ENCODE measurements around the gene SELENON. TPM values are rescaled to one million over a fixed set of nuclear protein-coding genes. Genes with fewer than 3 reads are reported as not detected.

Gene SELENON
- total RNA-seq, 1 donor = 33.7 TPM

DNA sequence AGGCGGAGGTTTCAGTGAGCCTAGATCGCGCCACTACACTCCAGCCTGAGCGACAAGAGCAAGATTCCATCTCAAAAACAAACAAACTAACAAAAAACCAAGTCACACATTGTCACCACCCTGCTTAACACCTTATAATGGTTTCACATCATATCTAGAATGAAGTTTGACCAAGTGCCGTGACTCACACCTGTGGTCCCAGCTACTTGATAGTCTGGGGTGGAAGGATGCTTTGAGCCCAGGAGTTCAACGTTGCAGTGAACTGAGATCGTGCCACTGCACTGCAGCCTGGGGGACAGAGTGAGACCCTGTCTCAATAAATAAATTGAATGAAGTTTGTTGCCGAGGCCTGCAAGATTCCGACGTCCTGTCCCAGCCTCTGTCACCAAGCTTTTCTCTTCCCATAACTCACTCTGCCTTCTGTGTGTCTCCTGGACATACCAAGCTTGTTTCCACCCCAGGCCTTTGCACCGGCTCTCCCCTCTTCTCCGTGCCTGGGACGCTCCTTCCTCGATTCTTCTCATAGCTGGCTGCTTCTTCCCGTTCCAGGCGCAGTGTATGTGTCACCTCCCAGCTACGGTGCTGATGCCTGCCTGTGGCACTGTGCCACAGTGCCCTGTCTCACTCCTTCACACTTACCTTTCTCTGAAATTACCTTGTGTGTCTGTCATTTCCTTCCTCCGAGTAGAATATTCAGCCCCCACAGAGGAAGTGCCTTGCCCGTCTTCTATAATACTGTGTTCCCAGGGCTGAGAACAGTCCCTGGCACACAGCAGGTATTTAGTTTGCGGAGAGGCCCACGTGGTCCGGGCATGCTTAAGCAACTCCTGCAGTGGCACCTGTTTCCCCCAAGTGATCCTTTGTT, 3.8 kb upstream of the SELENON start:
- Histone ChIP-seq H3K9me3 (ENCODE audit: low read depth, low read length) (no peaks in the 10 kb centered on the region), H4K20me1 (ENCODE audit: insufficient read depth, low read length) (no peaks in the 10 kb centered on the region), H3K4me2 (ENCODE audit: insufficient read depth, low read length) (no peak overlapping the region), H3K4me1 (ENCODE audit: insufficient read depth, low read length) (peaks cover 26% of the 10 kb centered on the region), H3K4me3 (ENCODE audit: insufficient read depth, low read length) (no peak overlapping the region), H3K79me2 (ENCODE audit: insufficient read depth, low read length) (peaks cover 9% of the 10 kb centered on the region), H3K36me3 (ENCODE audit: insufficient read depth, low read length) (no peaks in the 10 kb centered on the region), H3K27me3 (ENCODE audit: insufficient read depth, low read length) (no peaks in the 10 kb centered on the region), H3K27ac (ENCODE audit: low read depth, low read length) (no peak overlapping the region), H2AFZ (ENCODE audit: low read length) (no peak overlapping the region)
- no peak for DNase-seq (ENCODE audit: insufficient read length, low spot score, missing footprints)
- no peak for TF ChIP-seq CTCF (IDR thresholded peaks at IDR 0.05; ENCODE audit: extremely low read depth, low read depth, low read length)

DNA sequence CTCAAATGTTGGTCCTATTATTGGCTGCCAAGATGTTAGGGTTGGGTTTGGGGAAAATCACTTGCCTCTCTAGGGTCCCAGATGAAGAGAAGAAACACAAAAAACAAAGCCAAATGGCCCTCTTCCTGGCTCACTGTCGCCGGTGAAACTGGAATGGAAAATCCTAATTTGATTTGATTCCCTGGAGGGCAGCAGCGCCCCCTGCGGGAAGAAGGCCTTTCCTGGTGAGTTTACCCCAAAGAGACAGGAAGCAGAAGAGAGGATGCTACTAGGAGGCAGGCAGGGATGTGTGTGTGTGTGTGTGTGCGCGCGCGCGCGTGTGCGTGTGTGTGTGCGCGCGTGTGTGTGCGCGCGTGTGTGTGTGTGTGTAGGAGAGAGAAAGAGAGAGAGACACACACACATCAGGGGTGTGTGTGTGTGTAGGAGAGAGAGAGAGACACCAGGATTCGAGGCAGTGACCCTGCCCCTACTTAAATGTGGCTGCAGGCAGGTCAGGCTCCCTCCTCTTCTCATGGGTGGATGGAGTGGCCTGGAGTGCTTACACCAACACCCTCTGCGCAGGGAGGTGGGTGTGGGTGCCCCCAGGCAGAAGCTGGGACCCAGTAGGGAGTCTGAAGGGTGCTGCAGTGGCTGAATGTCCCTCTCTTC, 3.1 kb upstream of the SELENON start:
- peak; percentile 85 for TF ChIP-seq CTCF (IDR thresholded peaks at IDR 0.05; ENCODE audit: extremely low read depth, low read depth, low read length)
- H3K4me3 ChIP-seq (ENCODE audit: insufficient read depth, low read length) = no peak overlapping the region
- peaks cover 17% of the 10 kb centered on the region for H3K79me2 ChIP-seq (ENCODE audit: insufficient read depth, low read length)
- no peak overlapping the region for H3K4me2 ChIP-seq (ENCODE audit: insufficient read depth, low read length)
- H3K36me3 ChIP-seq (ENCODE audit: insufficient read depth, low read length) = peaks cover 3% of the 10 kb centered on the region
- no peak overlapping the region for H3K27ac ChIP-seq (ENCODE audit: low read depth, low read length)
- H3K9me3 ChIP-seq (ENCODE audit: low read depth, low read length) = no peaks in the 10 kb centered on the region
- peaks cover 27% of the 10 kb centered on the region for H3K4me1 ChIP-seq (ENCODE audit: insufficient read depth, low read length)
- H4K20me1 ChIP-seq (ENCODE audit: insufficient read depth, low read length) = peaks cover under 1% of the 10 kb centered on the region
- H3K27me3 ChIP-seq (ENCODE audit: insufficient read depth, low read length) = no peaks in the 10 kb centered on the region
- DNase-seq (ENCODE audit: insufficient read length, low spot score, missing footprints) = peak; percentile 97
- H2AFZ ChIP-seq (ENCODE audit: low read length) = no peak overlapping the region

GRCh38 chr1:25797939-25798338, 2.1 kb upstream of the SELENON start:
- H4K20me1 ChIP-seq (ENCODE audit: insufficient read depth, low read length) = peaks cover 3% of the 10 kb centered on the region
- H3K36me3 ChIP-seq (ENCODE audit: insufficient read depth, low read length) = peaks cover 3% of the 10 kb centered on the region
- no peak overlapping the region for H2AFZ ChIP-seq (ENCODE audit: low read length)
- H3K4me1 ChIP-seq (ENCODE audit: insufficient read depth, low read length) = peaks cover 31% of the 10 kb centered on the region
- peaks cover 26% of the 10 kb centered on the region for H3K79me2 ChIP-seq (ENCODE audit: insufficient read depth, low read length)
- no peaks in the 10 kb centered on the region for H3K27me3 ChIP-seq (ENCODE audit: insufficient read depth, low read length)
- peak; percentile 95 for DNase-seq (ENCODE audit: insufficient read length, low spot score, missing footprints)
- H3K9me3 ChIP-seq (ENCODE audit: low read depth, low read length) = no peaks in the 10 kb centered on the region
- TF ChIP-seq CTCF (IDR thresholded peaks at IDR 0.05; ENCODE audit: extremely low read depth, low read depth, low read length) = peak; percentile 62
- H3K27ac ChIP-seq (ENCODE audit: low read depth, low read length) = no peak overlapping the region
- H3K4me3 ChIP-seq (ENCODE audit: insufficient read depth, low read length) = no peak overlapping the region
- H3K4me2 ChIP-seq (ENCODE audit: insufficient read depth, low read length) = no peak overlapping the region
